Keratinocyte (primary cell): ENCODE measurements around the gene PLEKHH1. TPM values are rescaled to one million over a fixed set of nuclear protein-coding genes. Genes with fewer than 3 reads are reported as not detected.

Experiments used
- DNase-seq: peaks from one replicate; pipeline ENCODE4 v3.0.0-alpha.2; 2011; ENCODE audit warnings: low read depth, missing footprints, low spot score
- FAIRE-seq: peaks from 2 replicates; lab custom pipeline; 2011; peaks lifted over from hg19 to GRCh38; lab: Jason Lieb, UNC
- H2AFZ ChIP-seq: 2 replicates; pipeline ENCODE4 v1.6.0; 2012; ENCODE audit warnings: low read length, control low read depth, inconsistent platforms; ENCODE audit not compliant: control insufficient read depth
- H3K27ac ChIP-seq: 2 replicates; pipeline ENCODE4 v1.5.1; 2011; ENCODE audit warnings: low read length; ENCODE audit not compliant: control insufficient read depth, insufficient read depth
- H3K27me3 ChIP-seq: 3 replicates; pipeline ENCODE4 v1.6.0; 2011; ENCODE audit warnings: low read length; ENCODE audit not compliant: control insufficient read depth, insufficient read depth; ENCODE audit errors: extremely low read depth
- H3K36me3 ChIP-seq, 2 experiments: 2 replicates in 1 of 2; 3 replicates in 1 of 2; pipeline ENCODE4 v1.5.1; 2011; ENCODE audit warnings: low read length in 2 of 2, mild to moderate bottlenecking in 1 of 2; ENCODE audit not compliant: control insufficient read depth in 2 of 2, insufficient read depth in 2 of 2; ENCODE audit errors: extremely low read depth in 1 of 2
- H3K4me1 ChIP-seq: 3 replicates; pipeline ENCODE4 v1.5.1; 2011; ENCODE audit warnings: low read length; ENCODE audit not compliant: control insufficient read depth, insufficient read depth; ENCODE audit errors: extremely low read depth
- H3K4me2 ChIP-seq: 3 replicates; pipeline ENCODE4 v1.6.0; 2011; ENCODE audit warnings: low read depth, low read length; ENCODE audit not compliant: control insufficient read depth, insufficient read depth; ENCODE audit errors: extremely low read depth
- H3K4me3 ChIP-seq, 3 experiments: fragments of 200-600 bp in 1 of 3; sonication (generic) in 1 of 3; 2 replicates in 2 of 3; 3 replicates in 1 of 3; pipeline ENCODE4 v1.5.1; 2011 to 2016; ENCODE audit warnings: low read length in 3 of 3, mild to moderate bottlenecking in 3 of 3, control low read depth in 2 of 3, inconsistent platforms in 1 of 3, low read depth in 1 of 3, mixed read lengths in 1 of 3, mixed run types in 1 of 3, moderate library complexity in 1 of 3; ENCODE audit not compliant: control insufficient read depth in 2 of 3, insufficient read depth in 2 of 3; ENCODE audit errors: extremely low read depth in 1 of 3
- H3K79me2 ChIP-seq: 2 replicates; pipeline ENCODE4 v1.6.0; 2012; ENCODE audit warnings: low read length; ENCODE audit not compliant: control insufficient read depth, insufficient read depth
- H3K9ac ChIP-seq: 3 replicates; pipeline ENCODE4 v1.6.0; 2011; ENCODE audit warnings: low read length; ENCODE audit not compliant: control insufficient read depth, insufficient read depth; ENCODE audit errors: extremely low read depth
- H3K9me1 ChIP-seq: 3 replicates; pipeline ENCODE4 v1.6.0; 2011; ENCODE audit warnings: low read length; ENCODE audit not compliant: control insufficient read depth, insufficient read depth; ENCODE audit errors: extremely low read depth
- H3K9me3 ChIP-seq: 2 replicates; pipeline ENCODE4 v1.5.1; 2012; ENCODE audit warnings: low read depth, low read length; ENCODE audit not compliant: control insufficient read depth
- H4K20me1 ChIP-seq: 3 replicates; pipeline ENCODE4 v1.6.0; 2011; ENCODE audit warnings: low read length; ENCODE audit not compliant: control insufficient read depth, insufficient read depth; ENCODE audit errors: extremely low read depth
- EZH2 ChIP-seq: IDR thresholded peaks from one replicate; pipeline ENCODE4 v1.6.1; 2012; ENCODE audit warnings: inconsistent platforms, mild to moderate bottlenecking, low read length, moderate library complexity
- dilution Hi-C: fragments of 300-500 bp; cut with MboI; formaldehyde crosslinking; loops from one replicate; pipeline ENCODE4 v1.7.0; 2020; ENCODE audit warnings: low sequenced_read_pairs; ENCODE audit not compliant: extremely low pct_ligation_motif_present
- polyA plus RNA-seq, 5 experiments: library from polyadenylated mRNA; depleted of rRNA in 3 of 5; stranded (reverse) in 3 of 5; stranded (forward) in 1 of 5; unstranded in 1 of 5; fragments of >200 nt; gene quantifications; 1 replicate in 1 of 5; 2 replicates in 3 of 5; 3 replicates in 1 of 5; pipeline versions ENCODE4 v1.2.1 to v1.2.3, GENCODE V29; 2011 to 2012; ENCODE audit warnings: missing spikeins in 2 of 5, low read depth in 1 of 5, low replicate concordance in 1 of 5
- TF ChIP-seq, protein P1 (sequence below), 3 experiments: IDR thresholded peaks in 1 of 3; conservative IDR thresholded peaks in 1 of 3; optimal IDR thresholded peaks in 1 of 3; 2 replicates in 2 of 3; 3 replicates in 1 of 3; pipeline versions ENCODE3 to v1.5.1; 2011; ENCODE audit warnings: low read length in 3 of 3, mild to moderate bottlenecking in 3 of 3, moderate library complexity in 2 of 3, control low read depth in 1 of 3, inconsistent platforms in 1 of 3; ENCODE audit not compliant: insufficient read depth in 2 of 3; ENCODE audit errors: extremely low read depth in 1 of 3

PLEKHH1 gene
- polyA plus RNA-seq, 1 donor (not counting 4 experiments of a cell fraction or from before 2014, with no cell fraction given): 4.4 TPM

- TF ChIP-seq, protein P1, sequence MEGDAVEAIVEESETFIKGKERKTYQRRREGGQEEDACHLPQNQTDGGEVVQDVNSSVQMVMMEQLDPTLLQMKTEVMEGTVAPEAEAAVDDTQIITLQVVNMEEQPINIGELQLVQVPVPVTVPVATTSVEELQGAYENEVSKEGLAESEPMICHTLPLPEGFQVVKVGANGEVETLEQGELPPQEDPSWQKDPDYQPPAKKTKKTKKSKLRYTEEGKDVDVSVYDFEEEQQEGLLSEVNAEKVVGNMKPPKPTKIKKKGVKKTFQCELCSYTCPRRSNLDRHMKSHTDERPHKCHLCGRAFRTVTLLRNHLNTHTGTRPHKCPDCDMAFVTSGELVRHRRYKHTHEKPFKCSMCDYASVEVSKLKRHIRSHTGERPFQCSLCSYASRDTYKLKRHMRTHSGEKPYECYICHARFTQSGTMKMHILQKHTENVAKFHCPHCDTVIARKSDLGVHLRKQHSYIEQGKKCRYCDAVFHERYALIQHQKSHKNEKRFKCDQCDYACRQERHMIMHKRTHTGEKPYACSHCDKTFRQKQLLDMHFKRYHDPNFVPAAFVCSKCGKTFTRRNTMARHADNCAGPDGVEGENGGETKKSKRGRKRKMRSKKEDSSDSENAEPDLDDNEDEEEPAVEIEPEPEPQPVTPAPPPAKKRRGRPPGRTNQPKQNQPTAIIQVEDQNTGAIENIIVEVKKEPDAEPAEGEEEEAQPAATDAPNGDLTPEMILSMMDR (optimal IDR thresholded peaks at IDR 0.05 in 1 of 3, IDR thresholded peaks at IDR 0.05 in 1 of 3, conservative IDR thresholded peaks at IDR 0.05 in 1 of 3; ENCODE audit: extremely low read depth in 1 of 3, insufficient read depth in 2 of 3, low read length in 3 of 3): no peak
- TF ChIP-seq EZH2: no peak
- no peak overlapping the region for H3K27ac ChIP-seq
- peaks cover 4% of the 10 kb centered on the region for H3K4me1 ChIP-seq
- no peaks in the 10 kb centered on the region for H4K20me1 ChIP-seq
- FAIRE-seq (no peak), DNase-seq (no peak)
- no peaks in the 10 kb centered on the region for H3K36me3 ChIP-seq
- H3K9me1 ChIP-seq: no peaks in the 10 kb centered on the region
- H3K79me2 ChIP-seq: no peaks in the 10 kb centered on the region
- H3K27me3 ChIP-seq: no peaks in the 10 kb centered on the region
- no peak overlapping the region for H3K9ac ChIP-seq
- H2AFZ ChIP-seq: no peak overlapping the region
- dilution Hi-C loops: no loop called here
- no peak overlapping the region for H3K4me3 ChIP-seq
- H3K4me2 ChIP-seq: no peak overlapping the region
- H3K9me3 ChIP-seq: no peaks in the 10 kb centered on the region
These were observed 30.2 kb upstream of the PLEKHH1 start for GRCh38 chr14:67502867-67503266.

DNA sequence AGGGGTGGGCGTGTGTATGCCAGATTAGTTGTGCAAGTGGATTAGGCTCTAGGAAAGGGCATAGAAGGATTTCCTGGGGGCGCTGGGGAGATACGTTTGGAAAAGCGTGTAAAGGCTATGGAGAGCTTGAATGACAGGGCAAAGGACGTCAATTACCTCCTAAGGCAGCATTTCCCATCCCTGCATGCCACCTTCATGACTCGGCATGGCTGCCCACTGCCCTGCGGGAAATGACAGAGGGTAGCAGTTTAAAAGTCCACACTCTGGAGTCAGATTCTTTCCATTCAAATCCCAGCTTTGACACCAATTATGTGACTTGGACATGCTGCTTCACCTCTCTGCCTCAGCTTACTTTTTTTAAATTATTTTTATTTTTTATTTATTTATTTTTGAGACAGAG lies 29.8 kb upstream of the PLEKHH1 start:
- DNase-seq (no peak), FAIRE-seq (no peak)
- Histone ChIP-seq H3K9ac (no peak overlapping the region), H3K36me3 (no peaks in the 10 kb centered on the region), H3K4me2 (no peak overlapping the region), H4K20me1 (no peaks in the 10 kb centered on the region), H3K4me3 (no peak overlapping the region), H3K4me1 (peaks cover 4% of the 10 kb centered on the region), H3K9me3 (no peaks in the 10 kb centered on the region), H2AFZ (no peak overlapping the region), H3K27me3 (no peaks in the 10 kb centered on the region), H3K9me1 (no peaks in the 10 kb centered on the region), H3K79me2 (no peaks in the 10 kb centered on the region), H3K27ac (no peak overlapping the region)
- TF ChIP-seq, protein P1 (optimal IDR thresholded peaks at IDR 0.05 in 1 of 3, IDR thresholded peaks at IDR 0.05 in 1 of 3, conservative IDR thresholded peaks at IDR 0.05 in 1 of 3; ENCODE audit: extremely low read depth in 1 of 3, insufficient read depth in 2 of 3, low read length in 3 of 3): no peak
- TF ChIP-seq EZH2: no peak
- dilution Hi-C loops: no loop called here
